Mucosa of rectum (tissue), 2 donors: ENCODE data around the gene BBS1.

Experiments
- H3K27ac ChIP-seq, 2 donors: one replicate each; pipeline ENCODE4 v1.7.0; 2013; ENCODE audit warnings: inconsistent platforms in 2 of 2, low read depth in 2 of 2, low read length in 2 of 2
- H3K27me3 ChIP-seq, 2 donors: one replicate each; pipeline ENCODE4 v1.7.0; 2013; ENCODE audit warnings: low read length in 2 of 2; ENCODE audit not compliant: control insufficient read depth in 2 of 2, insufficient read depth in 2 of 2
- H3K36me3 ChIP-seq, 2 donors: one replicate each; pipeline ENCODE4 v1.7.0; 2013; ENCODE audit warnings: low read length in 2 of 2; ENCODE audit not compliant: control insufficient read depth in 2 of 2, insufficient read depth in 2 of 2
- H3K4me1 ChIP-seq, 2 donors: one replicate each; pipeline ENCODE4 v1.7.0; 2013; ENCODE audit warnings: low read length in 2 of 2, mild to moderate bottlenecking in 1 of 2; ENCODE audit not compliant: control insufficient read depth in 2 of 2, insufficient read depth in 2 of 2
- H3K4me3 ChIP-seq, 2 donors: one replicate each; pipeline ENCODE4 v1.7.0; 2013; ENCODE audit warnings: low read length in 2 of 2
- H3K9ac ChIP-seq, 2 donors: one replicate each; pipeline ENCODE4 v1.7.0; 2013; ENCODE audit warnings: low read length in 2 of 2, low read depth in 1 of 2, mild to moderate bottlenecking in 1 of 2
- H3K9me3 ChIP-seq, 2 donors: one replicate each; pipeline ENCODE4 v1.7.0; 2013; ENCODE audit warnings: low read length in 2 of 2; ENCODE audit not compliant: control insufficient read depth in 2 of 2
- donor health status: healthy.
- donor health status: Normal muscosa, but diverticular disease.

The BBS1 gene

GRCh38 chr11:66468691-66469090 lies 41.7 kb upstream of the BBS1 start:
- no peak overlapping the region for H3K27ac ChIP-seq
- H3K9me3 ChIP-seq: no peaks in the 10 kb centered on the region
- peaks cover 10 to 13% of the 10 kb centered on the region in 2 donors for H3K4me1 ChIP-seq
- H3K36me3 ChIP-seq: peaks cover 0 to 7% of the 10 kb centered on the region in 2 donors
- H3K27me3 ChIP-seq: no peaks in the 10 kb centered on the region
- H3K9ac ChIP-seq: no peak overlapping the region
- H3K4me3 ChIP-seq: no peak overlapping the region

GRCh38 chr11:66469441-66469840 lies 41.0 kb upstream of the BBS1 start:
- Histone ChIP-seq H3K9me3 (no peaks in the 10 kb centered on the region), H3K4me1 (peaks cover 10 to 13% of the 10 kb centered on the region in 2 donors), H3K27ac (no peak overlapping the region), H3K9ac (no peak overlapping the region), H3K27me3 (no peaks in the 10 kb centered on the region), H3K4me3 (no peak overlapping the region), H3K36me3 (peaks cover 4 to 7% of the 10 kb centered on the region in 2 donors)

GRCh38 chr11:66470015-66470414 lies 40.4 kb upstream of the BBS1 start:
- Histone ChIP-seq H3K4me1 (peaks cover 10 to 13% of the 10 kb centered on the region in 2 donors), H3K27me3 (no peaks in the 10 kb centered on the region), H3K27ac (no peak overlapping the region), H3K9me3 (no peaks in the 10 kb centered on the region), H3K9ac (no peak overlapping the region), H3K36me3 (peaks cover 4 to 7% of the 10 kb centered on the region in 2 donors), H3K4me3 (no peak overlapping the region)

GRCh38 chr11:66471142-66471541 lies 39.3 kb upstream of the BBS1 start:
- Histone ChIP-seq H3K27ac (no peak overlapping the region), H3K4me3 (no peak overlapping the region), H3K9me3 (no peaks in the 10 kb centered on the region), H3K27me3 (no peaks in the 10 kb centered on the region), H3K4me1 (peaks cover 10 to 13% of the 10 kb centered on the region in 2 donors), H3K9ac (no peak overlapping the region), H3K36me3 (peaks cover 4 to 7% of the 10 kb centered on the region in 2 donors)

- Histone ChIP-seq H3K9me3 (no peaks in the 10 kb centered on the region), H3K9ac (no peak overlapping the region), H3K4me1 (peaks cover 10 to 13% of the 10 kb centered on the region in 2 donors), H3K27ac (no peak overlapping the region), H3K36me3 (peaks cover 4 to 7% of the 10 kb centered on the region in 2 donors), H3K4me3 (no peak overlapping the region), H3K27me3 (no peaks in the 10 kb centered on the region)
These were observed 38.4 kb upstream of the BBS1 start for GRCh38 chr11:66472054-66472453.

GRCh38 chr11:66473167-66473566 lies 37.3 kb upstream of the BBS1 start:
- Histone ChIP-seq H3K4me3 (no peak overlapping the region), H3K27ac (no peak overlapping the region), H3K27me3 (no peaks in the 10 kb centered on the region), H3K36me3 (peaks cover 4 to 7% of the 10 kb centered on the region in 2 donors), H3K4me1 (peaks cover under 1 to 3% of the 10 kb centered on the region in 2 donors), H3K9me3 (no peaks in the 10 kb centered on the region), H3K9ac (no peak overlapping the region)

GRCh38 chr11:66473608-66474515 lies 36.6 kb upstream of the BBS1 start:
- Histone ChIP-seq H3K9ac (no peak overlapping the region), H3K4me3 (no peak overlapping the region), H3K4me1 (no peaks in the 10 kb centered on the region), H3K36me3 (peaks cover 4 to 7% of the 10 kb centered on the region in 2 donors), H3K27me3 (no peaks in the 10 kb centered on the region), H3K9me3 (no peaks in the 10 kb centered on the region), H3K27ac (no peak overlapping the region)

- Histone ChIP-seq H3K27me3 (no peaks in the 10 kb centered on the region), H3K9ac (no peak overlapping the region), H3K36me3 (peaks cover 4 to 7% of the 10 kb centered on the region in 2 donors), H3K4me3 (no peak overlapping the region), H3K4me1 (peaks cover 6% of the 10 kb centered on the region in 2 donors), H3K27ac (no peak overlapping the region), H3K9me3 (no peaks in the 10 kb centered on the region)
These were observed 34.9 kb upstream of the BBS1 start for GRCh38 chr11:66475349-66476172.

GRCh38 chr11:66476173-66476840 lies 34.1 kb upstream of the BBS1 start:
- no peak overlapping the region for H3K27ac ChIP-seq
- H3K4me1 ChIP-seq: peaks cover 11% of the 10 kb centered on the region in 2 donors
- no peaks in the 10 kb centered on the region for H3K9me3 ChIP-seq
- no peak overlapping the region for H3K4me3 ChIP-seq
- no peak overlapping the region for H3K9ac ChIP-seq
- no peaks in the 10 kb centered on the region for H3K27me3 ChIP-seq
- H3K36me3 ChIP-seq: peaks cover 4 to 7% of the 10 kb centered on the region in 2 donors
